ENCODE results near the gene SHISA6.

Gene SHISA6

DNA sequence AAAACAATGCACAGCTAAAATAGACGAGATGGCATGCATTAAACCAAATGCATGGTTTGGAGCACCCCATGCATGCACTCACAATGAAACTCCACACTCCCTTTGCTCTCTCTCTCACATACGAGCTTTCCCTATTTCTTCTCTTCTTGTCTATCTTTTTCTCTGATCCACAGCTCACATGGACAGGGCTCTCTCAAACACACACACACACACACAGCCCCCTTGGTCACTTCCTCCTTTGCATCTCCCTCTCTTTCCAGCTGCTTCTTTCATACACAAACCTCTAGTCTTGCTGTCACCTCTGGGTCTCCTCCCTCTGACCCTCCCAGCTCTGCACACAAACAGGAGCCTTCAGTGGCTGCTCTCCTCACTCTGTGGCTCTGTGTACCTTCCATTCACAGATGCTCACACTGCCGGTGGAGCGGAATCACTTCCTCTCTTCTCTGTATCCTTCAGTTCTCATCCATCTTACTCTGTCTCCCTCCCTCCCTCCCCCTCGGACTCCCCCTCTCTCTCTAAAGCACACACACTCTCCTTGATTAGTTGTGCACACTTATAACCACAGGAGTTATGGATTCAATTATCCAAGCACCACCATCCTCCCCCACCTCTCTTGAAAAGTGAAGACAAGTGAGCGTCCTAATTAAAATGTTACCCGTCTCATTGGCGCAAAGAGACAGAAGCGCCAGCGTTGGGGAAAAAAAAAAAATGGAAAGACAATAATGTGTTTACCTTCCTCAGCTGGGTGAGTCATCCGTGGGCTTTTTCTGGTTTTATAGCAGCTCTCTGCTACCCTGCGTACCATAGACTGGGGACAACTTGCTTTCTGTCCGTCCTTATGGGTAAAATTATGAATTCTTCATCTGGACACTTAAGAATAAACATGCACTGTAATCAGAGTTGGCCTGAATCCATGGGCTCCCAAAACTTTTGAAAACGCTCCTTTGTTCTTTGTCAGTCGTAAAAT, 90.8 kb downstream of the SHISA6 start:
- TF ChIP-seq ZNF274 (IDR thresholded peaks at IDR 0.05; ENCODE audit: low read depth, low read length): no peak
- H3K4me3 ChIP-seq (ENCODE audit: low read length): no peak overlapping the region

DNA sequence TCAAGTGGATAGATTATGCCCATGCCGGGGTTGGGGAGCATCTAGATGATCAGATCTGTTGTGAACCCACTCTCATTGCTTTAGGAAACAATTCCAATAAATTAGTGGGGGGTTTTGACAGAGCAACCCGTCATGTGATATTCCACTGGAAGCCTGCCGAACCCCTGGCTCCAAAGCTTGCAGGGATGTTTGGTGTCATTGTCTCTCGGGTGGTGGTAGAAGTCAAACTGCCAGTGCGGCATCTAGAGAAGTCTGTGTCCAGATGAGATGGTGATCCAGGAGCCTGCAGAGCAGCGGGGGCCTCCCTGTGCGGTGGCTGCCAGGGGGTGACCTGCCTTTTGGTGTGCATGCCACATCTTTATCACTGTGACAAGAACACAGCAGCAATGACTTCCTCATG, 91.7 kb downstream of the SHISA6 start:
- no peak for TF ChIP-seq ZNF274 (IDR thresholded peaks at IDR 0.05; ENCODE audit: low read depth, low read length)
- H3K4me3 ChIP-seq (ENCODE audit: low read length): no peak overlapping the region

GRCh38 chr17:11334493-11334892, 93.5 kb downstream of the SHISA6 start:
- no peak for TF ChIP-seq ZNF274 (IDR thresholded peaks at IDR 0.05; ENCODE audit: low read depth, low read length)
- no peak overlapping the region for H3K4me3 ChIP-seq (ENCODE audit: low read length)

GRCh38 chr17:11336290-11336689, 95.3 kb downstream of the SHISA6 start:
- no peak for TF ChIP-seq ZNF274 (IDR thresholded peaks at IDR 0.05; ENCODE audit: low read depth, low read length)
- no peak overlapping the region for H3K4me3 ChIP-seq (ENCODE audit: low read length)

DNA sequence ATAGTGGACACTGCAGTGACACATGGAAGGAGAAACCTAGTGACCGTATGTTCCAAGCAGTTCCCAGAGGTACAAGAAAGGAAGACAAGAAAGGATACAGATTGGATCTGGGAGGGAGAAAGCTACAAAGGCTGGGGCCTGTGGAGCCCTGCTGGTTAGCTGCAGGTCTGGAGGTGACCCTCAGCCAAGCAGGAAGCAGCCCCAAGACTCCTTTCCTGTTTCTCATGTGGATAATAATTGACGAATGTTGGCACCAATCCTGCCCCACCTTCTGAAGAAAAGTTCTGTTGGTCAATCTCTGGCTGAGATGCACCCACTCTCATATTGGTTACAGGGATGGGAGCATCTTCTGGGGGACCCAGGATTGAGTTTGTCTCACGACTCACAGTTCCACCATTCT, 99.8 kb downstream of the SHISA6 start:
- TF ChIP-seq ZNF274 (IDR thresholded peaks at IDR 0.05; ENCODE audit: low read depth, low read length): no peak
- H3K4me3 ChIP-seq (ENCODE audit: low read length): no peak overlapping the region

DNA sequence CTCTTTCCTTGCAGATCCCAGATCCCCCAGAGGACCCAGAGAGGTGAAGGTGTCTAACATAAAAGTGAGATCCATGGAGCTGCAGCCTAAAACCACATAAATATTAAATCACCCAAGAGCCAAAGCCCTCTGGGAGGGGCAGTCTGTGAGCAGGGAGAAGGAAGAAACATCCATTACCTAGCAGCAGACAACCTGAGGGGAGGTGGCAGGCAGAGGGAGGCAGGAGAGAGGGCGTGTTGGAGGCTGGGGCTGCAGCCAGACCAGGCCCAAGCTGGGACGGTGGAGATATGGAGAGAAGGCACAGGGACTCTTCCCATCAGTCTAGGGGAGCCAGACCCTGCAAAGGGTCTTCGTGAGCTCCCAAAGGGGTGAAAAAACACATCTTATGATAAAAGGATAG, 101.1 kb downstream of the SHISA6 start:
- no peak for TF ChIP-seq ZNF274 (IDR thresholded peaks at IDR 0.05; ENCODE audit: low read depth, low read length)
- no peak overlapping the region for H3K4me3 ChIP-seq (ENCODE audit: low read length)

DNA sequence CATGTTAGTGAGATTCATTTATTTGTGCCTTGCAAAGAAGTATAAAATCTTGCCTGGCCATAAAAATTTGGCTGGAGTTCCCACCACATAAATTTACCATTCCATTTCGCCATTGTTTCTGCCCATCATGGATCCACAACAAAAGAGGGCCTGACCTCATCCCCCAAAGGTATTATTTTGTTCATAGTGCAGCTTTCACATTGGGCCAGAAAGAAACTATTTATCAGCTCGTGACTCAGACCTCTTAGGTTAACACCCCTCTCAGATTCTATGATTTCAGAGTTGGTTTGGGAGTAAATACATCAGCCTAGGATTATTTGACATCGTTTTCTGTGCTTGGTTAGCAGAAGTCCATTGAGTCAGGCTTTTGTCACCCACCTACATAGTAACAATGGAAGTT, 108.1 kb downstream of the SHISA6 start:
- H3K4me3 ChIP-seq (ENCODE audit: low read length): no peak overlapping the region
- TF ChIP-seq ZNF274 (IDR thresholded peaks at IDR 0.05; ENCODE audit: low read depth, low read length): no peak

GRCh38 chr17:11351479-11351878, 110.5 kb downstream of the SHISA6 start:
- TF ChIP-seq ZNF274 (IDR thresholded peaks at IDR 0.05; ENCODE audit: low read depth, low read length): no peak

GRCh38 chr17:11353601-11354000, 112.6 kb downstream of the SHISA6 start:
- TF ChIP-seq ZNF274 (IDR thresholded peaks at IDR 0.05; ENCODE audit: low read depth, low read length): no peak
- no peak overlapping the region for H3K4me3 ChIP-seq (ENCODE audit: low read length)

More at GRCh38 chr17:11351479-11351878, 110.5 kb downstream of the SHISA6 start:
- H3K4me3 ChIP-seq (ENCODE audit: low read length): no peak overlapping the region

DNA sequence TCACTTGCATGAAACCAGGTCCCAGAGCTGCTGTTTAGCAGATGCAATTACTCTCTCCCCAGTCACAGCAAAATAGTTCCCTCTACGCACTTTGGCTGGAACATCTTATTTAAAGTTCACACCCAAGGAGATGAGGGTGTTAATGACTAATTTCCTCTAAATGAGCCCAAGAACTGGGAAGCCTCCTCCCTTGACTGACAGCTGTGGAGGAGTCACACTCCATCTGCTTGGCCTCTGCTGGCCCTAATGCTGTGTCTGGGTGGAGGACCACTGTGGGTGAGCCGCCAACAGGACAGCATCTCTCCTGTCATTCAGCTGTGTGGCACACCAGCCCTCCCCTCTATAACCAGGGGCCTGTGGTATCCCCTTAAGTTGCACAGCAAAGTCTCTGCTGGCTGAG, 115.4 kb downstream of the SHISA6 start:
- no peak for TF ChIP-seq ZNF274 (IDR thresholded peaks at IDR 0.05; ENCODE audit: low read depth, low read length)
- no peak overlapping the region for H3K4me3 ChIP-seq (ENCODE audit: low read length)

- H3K4me3 ChIP-seq (ENCODE audit: low read length): no peak overlapping the region
- no peak for TF ChIP-seq ZNF274 (IDR thresholded peaks at IDR 0.05; ENCODE audit: low read depth, low read length)
These were observed 122.6 kb downstream of the SHISA6 start for GRCh38 chr17:11363565-11364117.

GRCh38 chr17:11366272-11366850, 125.3 kb downstream of the SHISA6 start:
- no peak for TF ChIP-seq ZNF274 (IDR thresholded peaks at IDR 0.05; ENCODE audit: low read depth, low read length)
- H3K4me3 ChIP-seq (ENCODE audit: low read length): no peak overlapping the region

- no peak for TF ChIP-seq ZNF274 (IDR thresholded peaks at IDR 0.05; ENCODE audit: low read depth, low read length)
- no peak overlapping the region for H3K4me3 ChIP-seq (ENCODE audit: low read length)
These were observed 128.6 kb downstream of the SHISA6 start for GRCh38 chr17:11369575-11369974.

GRCh38 chr17:11372692-11373091, 131.7 kb downstream of the SHISA6 start:
- no peak overlapping the region for H3K4me3 ChIP-seq (ENCODE audit: low read length)
- TF ChIP-seq ZNF274 (IDR thresholded peaks at IDR 0.05; ENCODE audit: low read depth, low read length): no peak

- no peak for TF ChIP-seq ZNF274 (IDR thresholded peaks at IDR 0.05; ENCODE audit: low read depth, low read length)
- H3K4me3 ChIP-seq (ENCODE audit: low read length): no peak overlapping the region
These were observed 137.5 kb downstream of the SHISA6 start for GRCh38 chr17:11378506-11378905.
